Panc1 (cell line): Measurements from ENCODE around the gene LAMA5. TPM values are rescaled to one million over a fixed set of nuclear protein-coding genes. Genes with fewer than 3 reads are reported as not detected.

Experiments
- ATAC-seq: fragments of 200-7000 bp; cut with Tn5 transposase; 2 replicates; pipeline ENCODE4 v1.9.1; 2020; ENCODE audit warnings: mild to moderate bottlenecking, moderate library complexity
- BruUV-seq: library from RNA; stranded (reverse); fragments of 400-500 nt; replicated peaks from 2 replicates; lab custom pipeline; 2021; lab: Mats Ljungman, UMichigan
- CTCF ChIA-PET: fragments of 300-600 bp; sonication (Branson Sonifier 250); formaldehyde crosslinking; loops from one replicate; lab custom pipeline; 2022; ENCODE audit warnings: antibody characterized with exemption; lab: Charles Lee
- POLR2A ChIA-PET: fragments of 300-600 bp; sonication (Branson Sonifier 250); formaldehyde crosslinking; loops from one replicate; lab custom pipeline; 2022; ENCODE audit warnings: antibody characterized with exemption; lab: Charles Lee
- DNase-seq: peaks from one replicate; pipeline ENCODE4 v3.0.0-alpha.2; 2010; ENCODE audit warnings: low read depth, low spot score
- H3K27ac ChIP-seq: 2 replicates; pipeline ENCODE4 v1.5.1; 2011; ENCODE audit warnings: mild to moderate bottlenecking, low read length, inconsistent platforms
- H3K27me3 ChIP-seq: fragments of 200-500 bp; sonication (Bioruptor generic); 2 replicates; pipeline ENCODE4 v1.6.0; 2014; ENCODE audit warnings: low read length, inconsistent platforms; ENCODE audit not compliant: control insufficient read depth, insufficient read depth
- H3K36me3 ChIP-seq: fragments of 200-500 bp; sonication (Bioruptor generic); 2 replicates; pipeline ENCODE4 v1.5.1; 2014; ENCODE audit warnings: inconsistent platforms, mild to moderate bottlenecking, low read length, moderate library complexity; ENCODE audit not compliant: control insufficient read depth, insufficient read depth
- H3K4me1 ChIP-seq: 2 replicates; pipeline ENCODE4 v1.5.1; 2011; ENCODE audit warnings: inconsistent platforms, mild to moderate bottlenecking, low read length, moderate library complexity; ENCODE audit not compliant: control insufficient read depth, insufficient read depth
- H3K4me3 ChIP-seq, 2 experiments: 2 replicates each; pipeline ENCODE4 v1.5.1; 2011 to 2012; ENCODE audit warnings: low read depth in 2 of 2, low read length in 2 of 2, mild to moderate bottlenecking in 2 of 2, inconsistent platforms in 1 of 2, moderate library complexity in 1 of 2
- H3K9me3 ChIP-seq: fragments of 200-500 bp; sonication (Bioruptor generic); 2 replicates; pipeline ENCODE4 v1.5.1; 2014; ENCODE audit warnings: low read depth, mild to moderate bottlenecking, inconsistent platforms, low read length, moderate library complexity; ENCODE audit not compliant: control insufficient read depth, insufficient read depth
- CTCF ChIP-seq: fragments of 450-650 bp; IDR thresholded peaks from 2 replicates; pipeline ENCODE4 v1.5.1; 2017; ENCODE audit warnings: mild to moderate bottlenecking
- POLR2AphosphoS5 ChIP-seq: IDR thresholded peaks from 2 replicates; pipeline ENCODE4 v1.6.1; 2012; ENCODE audit warnings: mild to moderate bottlenecking, low read depth, low read length, moderate library complexity
- REST ChIP-seq, 2 experiments: IDR thresholded peaks; 2 replicates each; pipeline ENCODE4 v1.6.1; 2011 to 2012; ENCODE audit warnings: low read depth in 2 of 2, control low read depth in 1 of 2, low read length in 1 of 2, mild to moderate bottlenecking in 1 of 2, moderate library complexity in 1 of 2; ENCODE audit not compliant: insufficient read depth in 1 of 2
- SIN3A ChIP-seq: IDR thresholded peaks from 2 replicates; pipeline ENCODE4 v1.6.1; 2012; ENCODE audit warnings: low read depth, mild to moderate bottlenecking, low read length, moderate library complexity, borderline replicate concordance; ENCODE audit not compliant: insufficient read depth
- TCF7L2 ChIP-seq: IDR thresholded peaks from 2 replicates; pipeline ENCODE4 v1.6.1; 2011; ENCODE audit warnings: mild to moderate bottlenecking, low read depth, low read length, inconsistent platforms
- in situ Hi-C: cut with HindIII; loops from 2 replicates; pipeline ENCODE4 v1.10.0; 2016; ENCODE audit warnings: low sequenced_read_pairs, low pct_unique_long_range_greater_than_20kb
- intact Hi-C: fragments of 100-400 bp; cut with micrococcal nuclease; formaldehyde crosslinking; loops from one replicate; pipeline ENCODE4 v1.10.0; 2022; ENCODE audit not compliant: unreplicated experiment
- total RNA-seq: library from RNA; stranded (reverse); gene quantifications from one replicate; pipeline ENCODE4 v1.2.1, GENCODE V29; 2021; ENCODE audit not compliant: unreplicated experiment

Gene LAMA5
- total RNA-seq, 1 experiment from 2014 or later = 497 TPM

GRCh38 chr20:62381202-62381797 lies 14.2 kb upstream of the LAMA5 start:
- no peaks in the 10 kb centered on the region for H3K9me3 ChIP-seq
- no TSS peak for BruUV-seq
- intact Hi-C loops (loop anchor here (5.0 kb wide), 2 partner anchors 39 to 79 kb away; partner anchors contain the start of gene ADRM1), in situ Hi-C loops (no loop called here)
- DNase-seq (no peak), ATAC-seq (peak; percentile 11; the same call in 1 of the 2 replicates)
- peaks cover 2% of the 10 kb centered on the region; the same call in 1 of the 2 replicates for H3K36me3 ChIP-seq
- ChIA-PET CTCF (no interaction called here), POLR2A (no interaction called here)
- peaks cover 43% of the 10 kb centered on the region for H3K4me1 ChIP-seq
- TF ChIP-seq TCF7L2 (no peak), REST (IDR thresholded peaks at IDR 0.05; ENCODE audit: insufficient read depth in 1 of 2, low read depth in 2 of 2, low read length in 1 of 2) (no peak), POLR2AphosphoS5 (peak; percentile 40; the same call in 1 of the 2 replicates), SIN3A (no peak), CTCF (no peak)
- peak overlapping the region; percentile 69 for H3K27ac ChIP-seq
- no peak overlapping the region for H3K4me3 ChIP-seq
- no peaks in the 10 kb centered on the region for H3K27me3 ChIP-seq

GRCh38 chr20:62378215-62378614 lies 11.1 kb upstream of the LAMA5 start:
- Histone ChIP-seq H3K9me3 (no peaks in the 10 kb centered on the region), H3K27ac (peak overlapping the region; percentile 59), H3K4me3 (no peak overlapping the region), H3K4me1 (peaks cover 60% of the 10 kb centered on the region), H3K36me3 (no peaks in the 10 kb centered on the region), H3K27me3 (no peaks in the 10 kb centered on the region)
- POLR2A ChIA-PET = interaction anchor here (0.7 kb wide), 1 partner anchor 13 kb away, joined by 3 read pairs; no protein-coding TSS in a partner anchor
- ATAC-seq = no peak
- CTCF ChIA-PET = interaction anchor here (1.7 kb wide), 1 partner anchor 10 kb away, joined by 5 read pairs; no protein-coding TSS in a partner anchor
- in situ Hi-C loops (no loop called here), intact Hi-C loops (no loop called here)
- TF ChIP-seq REST (IDR thresholded peaks at IDR 0.05; ENCODE audit: insufficient read depth in 1 of 2, low read depth in 2 of 2, low read length in 1 of 2) = no peak
- no peak for TF ChIP-seq POLR2AphosphoS5
- TF ChIP-seq SIN3A = no peak
- TF ChIP-seq CTCF = no peak
- TF ChIP-seq TCF7L2 = no peak
- no TSS peak for BruUV-seq
- no peak for DNase-seq
